COLO668 (cell line): ENCODE measurements around the gene AMACR.
"Not testable (repeated sequence)": the region's sequence is repeated elsewhere in the genome, so short reads cannot be mapped to it uniquely, and the experiment has no call there.

ENCODE experiments used
- DNase-seq: peaks from one replicate; lab custom pipeline; 2025; ENCODE audit not compliant: unreplicated experiment; lab: John Stamatoyannopoulos, UW

The AMACR gene

DNA sequence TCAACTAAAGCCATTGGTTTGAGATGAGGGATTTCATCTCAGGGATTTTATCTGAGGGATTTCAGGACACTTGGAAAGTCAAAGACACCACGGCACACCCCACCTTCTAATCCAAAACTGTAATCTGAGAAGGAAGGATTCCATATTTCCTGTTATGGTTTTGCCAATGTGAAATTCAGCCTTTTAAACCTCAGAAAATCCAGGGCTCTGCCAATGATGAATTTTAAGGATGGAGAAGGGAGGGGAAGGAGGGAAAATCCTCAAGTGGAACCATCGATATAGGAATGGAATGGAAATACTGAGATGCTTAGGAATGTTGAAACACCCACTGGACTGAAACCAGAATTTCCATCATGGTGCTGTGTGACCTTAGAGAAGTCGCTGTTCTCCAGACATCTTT, 29.9 kb upstream of the AMACR start:
- no peak for DNase-seq

DNA sequence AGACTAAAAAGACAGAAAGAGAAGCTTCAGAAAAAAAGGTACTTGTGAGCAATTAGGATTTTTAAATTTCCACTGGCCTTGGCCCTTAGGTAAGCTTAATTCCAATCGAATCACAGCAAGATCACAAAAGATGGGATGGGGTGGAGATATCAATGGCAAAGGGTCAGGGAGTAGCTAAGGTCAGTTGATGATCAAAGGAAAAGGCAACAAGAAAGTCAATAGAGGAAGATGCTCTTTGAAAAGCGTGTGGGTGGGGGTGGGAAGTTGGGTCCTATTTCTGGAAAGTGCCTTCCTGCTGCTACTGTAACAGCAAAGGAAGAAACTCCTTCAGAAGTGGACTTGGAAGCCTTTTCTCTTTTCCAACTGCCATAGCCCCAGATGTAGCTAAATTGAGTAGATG, 27.9 kb upstream of the AMACR start:
- no peak for DNase-seq

GRCh38 chr5:34034534-34035327, 26.9 kb upstream of the AMACR start:
- no peak for DNase-seq

DNA sequence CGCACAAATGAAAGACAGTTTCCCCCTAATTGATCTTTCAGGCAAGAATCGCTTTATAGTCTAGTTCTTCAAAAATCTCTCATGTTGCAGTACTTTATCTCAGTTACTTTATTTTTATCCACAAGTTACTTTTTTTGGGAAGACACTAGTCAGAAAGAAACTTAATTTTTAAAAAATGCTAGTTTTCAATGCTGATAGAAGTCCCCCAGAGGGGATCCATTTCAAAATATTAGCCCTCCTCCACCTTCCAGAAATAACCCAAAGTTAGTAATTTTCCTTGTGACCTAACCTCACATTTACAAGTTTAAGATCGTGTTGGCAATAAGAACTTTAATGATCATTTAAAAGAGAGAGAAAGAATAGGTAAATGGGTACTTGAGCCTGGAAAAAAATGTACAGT, 24.1 kb upstream of the AMACR start:
- DNase-seq = no peak

DNA sequence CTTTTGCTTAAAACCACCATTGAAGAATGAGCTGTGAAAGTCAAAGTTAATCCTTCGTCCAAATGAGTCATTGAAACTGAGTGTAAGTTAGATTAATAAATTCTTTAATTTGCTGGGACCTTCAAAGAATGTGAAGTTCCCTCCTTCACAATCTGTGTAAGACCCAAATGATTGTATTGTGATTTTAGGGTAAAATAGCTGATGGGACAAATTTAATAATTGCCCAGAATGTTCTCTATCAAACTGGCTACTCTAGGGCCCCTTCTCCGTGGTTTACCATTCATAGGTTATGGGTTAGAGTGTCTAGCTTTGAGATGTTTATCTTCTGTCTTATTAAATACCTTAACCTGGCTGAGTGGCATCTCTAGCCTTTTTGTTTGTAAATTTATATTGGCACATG, 23.3 kb upstream of the AMACR start:
- no peak for DNase-seq

- DNase-seq = not testable (repeated sequence)
These were observed 22.7 kb upstream of the AMACR start for GRCh38 chr5:34030585-34030984.

DNA sequence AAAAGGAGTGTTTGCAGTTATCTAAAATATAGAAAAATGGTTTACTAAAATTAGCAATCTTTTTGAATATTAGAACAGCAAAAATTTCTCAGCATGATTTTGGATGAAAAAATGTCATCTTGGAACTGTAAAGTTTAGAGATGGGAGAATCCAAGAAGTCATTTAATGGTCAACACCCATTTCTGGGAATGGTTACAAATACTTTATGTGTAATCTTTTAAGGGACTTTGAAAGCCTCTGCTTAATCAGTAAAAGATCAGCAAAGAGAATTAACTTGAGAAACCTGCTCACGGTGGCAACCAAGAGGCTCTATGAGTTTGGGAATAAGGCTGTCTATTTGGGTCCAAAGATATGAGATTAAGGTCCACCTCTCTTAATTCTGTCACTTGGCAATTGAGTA, 22.2 kb upstream of the AMACR start:
- no peak for DNase-seq

- no peak for DNase-seq
These were observed 20.5 kb upstream of the AMACR start for GRCh38 chr5:34028349-34028748.

DNA sequence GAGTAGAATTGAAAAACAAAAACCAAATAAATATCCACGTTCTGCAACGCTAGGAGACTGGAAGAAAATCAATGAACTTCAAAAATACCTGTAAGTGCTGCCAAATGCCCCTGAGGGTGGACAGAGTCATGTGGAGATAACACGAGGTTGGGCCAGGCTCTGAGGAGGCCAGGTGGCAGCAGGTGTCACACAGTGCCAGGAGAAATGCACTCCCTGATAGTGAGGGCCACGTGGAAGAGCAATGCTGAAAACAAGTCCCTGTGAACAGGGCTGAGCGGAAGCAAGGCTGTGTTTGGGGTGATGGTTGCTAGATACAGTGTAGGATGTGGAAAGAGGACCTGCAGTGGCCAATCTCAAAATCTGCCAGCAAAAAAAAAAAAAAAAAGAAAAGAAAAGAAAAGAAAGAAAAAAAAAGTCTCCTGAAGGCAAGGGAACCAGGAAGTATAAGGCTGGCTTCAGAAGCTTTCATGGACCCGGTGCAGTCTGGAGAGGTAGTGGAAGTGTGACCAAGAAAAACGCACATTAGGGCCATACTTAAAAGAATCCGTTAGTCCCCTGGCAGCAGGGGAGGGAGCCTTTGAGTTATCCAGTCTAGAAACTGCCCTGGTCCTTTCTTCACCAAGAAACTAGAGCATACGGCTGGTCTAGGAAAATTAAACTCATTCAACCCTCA, 18.4 kb upstream of the AMACR start:
- DNase-seq = no peak

DNA sequence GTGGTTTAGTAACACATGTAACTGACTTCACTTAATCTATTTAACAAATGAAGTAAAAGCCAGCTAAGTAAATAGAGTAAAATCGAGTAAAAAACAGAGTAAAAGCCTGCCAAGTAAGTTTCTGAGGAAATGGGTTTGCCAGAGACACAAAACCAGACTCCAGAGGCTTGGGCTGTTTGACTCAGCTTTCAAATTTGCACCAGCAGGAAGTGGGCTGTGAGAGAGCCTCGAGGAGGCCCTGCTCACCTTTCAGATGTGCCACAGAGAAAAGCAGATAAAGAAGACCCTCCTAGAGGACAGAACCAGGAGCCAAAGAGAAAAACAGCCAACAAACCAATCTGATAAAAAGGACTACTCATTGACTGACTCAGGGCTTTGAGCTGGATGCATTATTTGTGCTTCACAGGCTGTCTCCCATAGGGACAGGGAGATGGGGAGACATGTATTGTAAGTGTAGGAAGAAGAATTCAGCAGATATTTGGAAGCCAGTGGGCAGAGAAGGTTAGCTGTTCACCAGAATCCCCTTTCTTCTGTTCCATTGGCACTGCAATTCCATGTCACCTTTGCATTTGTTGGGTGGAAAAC, 14.4 kb upstream of the AMACR start:
- DNase-seq = no peak

GRCh38 chr5:34021334-34021733, 13.5 kb upstream of the AMACR start:
- DNase-seq = no peak

DNA sequence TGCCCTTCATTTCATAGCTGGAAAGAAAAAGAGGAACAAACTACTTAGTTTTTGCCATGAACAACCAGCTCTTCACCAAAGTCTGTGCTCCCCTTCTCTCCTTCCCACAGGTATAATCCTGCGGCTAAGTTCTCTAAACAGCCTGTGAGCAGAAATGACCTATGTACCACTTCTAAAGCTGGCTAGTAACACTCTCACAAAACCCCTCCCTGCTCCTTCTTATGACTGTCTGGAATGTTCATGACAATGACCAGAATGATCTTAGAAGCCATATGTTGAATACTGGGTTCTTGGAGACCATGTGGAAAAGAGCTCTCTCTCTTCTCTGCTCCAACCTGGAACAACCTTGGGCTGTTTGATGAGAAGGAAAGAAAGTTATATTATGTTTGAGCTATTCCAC, 12.9 kb upstream of the AMACR start:
- no peak for DNase-seq

- no peak for DNase-seq
These were observed 9.4 kb upstream of the AMACR start for GRCh38 chr5:34017254-34017653.

DNA sequence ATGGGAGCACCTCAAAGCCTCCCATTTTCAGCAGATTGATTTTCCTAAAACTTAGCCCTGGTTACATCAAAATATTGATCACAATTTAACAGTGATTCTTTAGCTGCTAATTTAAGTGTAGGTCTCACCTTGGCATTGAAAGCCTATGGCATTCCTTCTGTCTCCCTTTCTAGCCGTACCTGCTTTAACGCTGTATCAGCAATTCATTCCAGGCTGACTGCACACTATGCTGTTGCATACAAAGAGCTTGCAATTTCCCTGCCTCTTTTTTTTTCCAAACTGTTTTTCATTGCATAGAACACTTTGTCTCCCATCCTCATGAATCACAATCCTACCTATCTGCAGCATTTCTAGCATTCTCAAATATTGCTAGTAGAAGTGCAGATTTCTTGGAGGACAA, 8.9 kb upstream of the AMACR start:
- no peak for DNase-seq

DNA sequence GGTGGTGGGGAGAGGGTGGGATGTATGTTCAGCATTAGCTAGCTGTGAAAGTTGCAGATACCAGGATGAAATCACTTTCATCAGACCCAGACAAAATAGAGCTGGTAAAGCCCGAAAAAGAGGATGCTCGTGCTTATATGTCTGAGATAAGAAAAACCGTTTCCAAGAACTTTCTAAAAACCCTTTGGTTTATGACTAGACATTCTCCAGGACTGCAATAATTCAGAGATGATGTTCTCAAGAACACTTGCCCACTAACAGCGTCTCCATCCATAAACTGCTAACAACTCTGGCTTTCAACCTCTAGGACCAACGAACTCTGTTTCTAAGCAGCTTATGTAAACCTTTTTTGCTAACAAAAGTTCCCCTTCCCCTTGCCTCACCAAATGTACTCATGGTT, 8.4 kb upstream of the AMACR start:
- DNase-seq = no peak

- no peak for DNase-seq
These were observed 7.4 kb upstream of the AMACR start for GRCh38 chr5:34015120-34015822.

GRCh38 chr5:34014626-34015025, 6.8 kb upstream of the AMACR start:
- no peak for DNase-seq

- no peak for DNase-seq
These were observed 5.7 kb upstream of the AMACR start for GRCh38 chr5:34013547-34013946.

DNA sequence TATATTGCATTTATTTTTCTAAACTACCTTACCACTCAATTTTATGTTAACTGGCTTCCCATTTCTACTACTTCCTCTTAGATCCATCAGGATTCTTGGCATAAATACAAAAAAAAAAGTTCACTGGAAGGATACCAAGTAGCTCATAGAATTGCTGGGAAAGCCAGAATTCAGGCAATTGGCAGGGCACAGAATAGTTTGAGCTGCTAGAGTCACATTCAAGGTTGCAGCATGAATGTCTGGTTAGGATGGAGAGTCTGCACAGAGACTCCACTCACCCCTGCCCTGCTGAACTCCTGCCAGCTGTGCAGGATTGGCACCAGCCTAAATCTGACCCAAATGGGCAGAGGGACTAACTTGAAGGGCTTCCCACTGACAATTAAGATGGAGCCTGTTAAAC, 4.9 kb upstream of the AMACR start:
- no peak for DNase-seq

GRCh38 chr5:34011536-34011935, 3.7 kb upstream of the AMACR start:
- DNase-seq = no peak

DNA sequence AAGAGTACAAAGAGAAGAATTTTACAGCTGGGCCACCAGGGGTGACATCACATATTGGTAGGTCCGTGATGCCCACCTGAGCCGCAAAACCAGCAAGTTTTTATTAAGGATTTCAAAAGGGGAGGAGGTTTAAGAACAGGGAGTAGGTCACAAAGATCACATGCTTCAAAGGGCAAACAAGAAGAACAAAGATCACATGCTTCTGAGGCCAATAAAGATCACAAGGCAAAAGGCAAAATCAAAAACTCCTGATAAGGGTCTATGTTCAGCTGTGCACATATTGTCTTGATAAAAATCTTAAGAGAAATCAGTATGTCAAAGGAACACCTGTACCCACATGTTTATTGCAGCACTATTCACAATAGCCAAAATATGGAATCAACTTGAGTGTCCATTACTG, 2.3 kb upstream of the AMACR start:
- DNase-seq = not testable (repeated sequence)

GRCh38 chr5:34009610-34010009, 1.8 kb upstream of the AMACR start:
- no peak for DNase-seq
